AG10803 (cell line): ENCODE measurements around the gene GCNA.

Experiments
- DNase-seq: peaks from one replicate; pipeline ENCODE4 v3.0.0; 2010; ENCODE audit warnings: low read depth
- H3K4me3 ChIP-seq: 2 replicates; pipeline ENCODE4 v1.5.1; 2011; ENCODE audit warnings: mild to moderate bottlenecking, low read length, control low read depth
- CTCF ChIP-seq: conservative IDR thresholded peaks from 2 replicates; pipeline ENCODE4 v1.5.1; 2011; ENCODE audit warnings: mild to moderate bottlenecking, low read length, control low read depth, inconsistent platforms

The GCNA gene

GRCh38 chrX:71534773-71535544 lies 43.3 kb upstream of the GCNA start:
- no peak for DNase-seq
- no peak for TF ChIP-seq CTCF
- peak overlapping the region; percentile 93 for H3K4me3 ChIP-seq

GRCh38 chrX:71536285-71536684 lies 42.0 kb upstream of the GCNA start:
- no peak for TF ChIP-seq CTCF
- H3K4me3 ChIP-seq = peak overlapping the region; percentile 93
- no peak for DNase-seq

- TF ChIP-seq CTCF = no peak
- no peak overlapping the region for H3K4me3 ChIP-seq
- no peak for DNase-seq
These were observed 40.5 kb upstream of the GCNA start for GRCh38 chrX:71537743-71538142.

- no peak overlapping the region for H3K4me3 ChIP-seq
- no peak for TF ChIP-seq CTCF
- DNase-seq = no peak
These were observed 37.4 kb upstream of the GCNA start for GRCh38 chrX:71540801-71541200.

GRCh38 chrX:71541210-71542022 lies 36.8 kb upstream of the GCNA start:
- no peak overlapping the region; the same call in 1 of the 2 replicates for H3K4me3 ChIP-seq
- no peak for TF ChIP-seq CTCF
- DNase-seq = peak; percentile 77

- DNase-seq = peak; percentile 77
These were observed 35.8 kb upstream of the GCNA start for GRCh38 chrX:71542411-71542810.

More at GRCh38 chrX:71542411-71542810, 35.8 kb upstream of the GCNA start:
- no peak overlapping the region for H3K4me3 ChIP-seq
- no peak for TF ChIP-seq CTCF
